NCI-H187 treated with DMSO at 0.1 percent for 48 hours (cell line): Measurements from ENCODE around the gene PRAMEF5.
"Not testable (repeated sequence)": the region's sequence is repeated elsewhere in the genome, so short reads cannot be mapped to it uniquely, and the experiment has no call there.

Experiments used
- DNase-seq: peaks from one replicate; lab custom pipeline; 2025; lab: John Stamatoyannopoulos, UW

The PRAMEF5 gene

GRCh38 chr1:13253898-13254297, at the start of gene PRAMEF5:
Gene PRAMEF5, plus strand, starts transcription at chr1:13254198. Its CDS starts 5,071 bp downstream, at chr1:13259269.
- DNase-seq: not testable (repeated sequence)

- DNase-seq: not testable (repeated sequence)
Measured at GRCh38 chr1:13208712-13209111, 45.3 kb upstream of the PRAMEF5 start.

GRCh38 chr1:13216619-13217018, 37.4 kb upstream of the PRAMEF5 start:
- DNase-seq: not testable (repeated sequence)

DNA sequence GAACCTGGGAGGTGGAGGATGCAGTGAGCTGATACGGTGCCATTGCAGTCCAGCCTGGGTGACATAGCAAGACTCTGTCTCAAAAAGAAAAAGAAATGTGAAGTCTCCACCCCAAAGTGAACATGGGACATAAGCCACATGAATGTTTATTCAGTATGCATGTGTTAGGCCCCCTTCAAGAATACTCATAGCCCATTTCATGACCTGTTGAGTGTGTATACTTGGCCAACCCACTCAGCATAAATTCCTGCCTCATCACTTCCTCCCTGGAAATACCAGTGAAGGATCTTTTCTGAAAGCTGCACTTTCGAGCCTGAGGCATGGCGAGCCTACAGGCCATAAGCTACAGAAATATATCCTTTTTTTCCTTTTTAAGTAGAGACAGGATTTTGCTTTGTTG, 34.8 kb upstream of the PRAMEF5 start:
- DNase-seq: not testable (repeated sequence)

DNA sequence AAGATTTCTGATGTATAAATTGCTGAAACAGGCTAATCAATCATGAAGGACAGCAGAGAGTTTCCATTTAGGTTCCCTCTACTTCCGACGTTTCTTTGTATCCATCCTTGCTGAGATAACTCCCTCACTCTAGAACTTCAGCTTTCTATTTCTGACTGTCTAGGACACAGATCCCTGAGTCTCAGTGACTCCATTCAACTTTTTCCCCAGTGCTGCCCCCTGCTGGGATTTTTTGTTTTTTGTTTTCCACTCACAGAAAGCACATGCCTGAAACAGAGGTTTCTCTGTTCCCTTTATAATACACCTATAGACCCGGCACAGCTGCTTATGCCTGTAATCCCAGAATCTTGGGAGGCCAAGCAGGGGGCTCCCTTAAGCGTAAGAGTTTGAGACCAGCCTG, 31.2 kb upstream of the PRAMEF5 start:
- DNase-seq: not testable (repeated sequence)

- DNase-seq: no peak
Measured at GRCh38 chr1:13224480-13225060, 29.4 kb upstream of the PRAMEF5 start.

DNA sequence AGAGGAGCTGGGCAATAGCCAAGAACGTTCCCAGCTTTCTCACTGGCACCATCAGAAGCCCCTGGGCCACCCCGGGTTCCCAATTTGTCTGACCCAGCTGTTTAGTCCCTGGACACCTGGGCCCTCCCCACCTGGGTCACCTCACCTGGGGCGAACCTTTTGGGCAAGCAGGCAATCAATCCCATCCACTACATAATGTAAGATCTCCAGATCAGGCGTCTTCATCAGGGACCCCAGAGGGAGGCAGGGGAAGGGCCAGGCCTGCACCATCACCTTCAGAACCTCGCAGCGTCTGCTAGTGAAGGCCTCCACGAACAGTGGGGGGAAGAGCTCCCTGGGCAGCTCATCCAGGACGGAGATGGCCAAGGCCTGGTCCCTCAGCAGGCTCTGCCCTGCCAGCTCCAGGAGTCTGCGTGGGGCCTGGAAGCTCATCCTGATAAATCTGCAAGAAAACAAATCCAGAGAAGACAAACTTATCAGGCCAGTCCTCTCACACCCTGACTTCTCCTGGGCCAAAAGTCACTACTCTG, 28.3 kb upstream of the PRAMEF5 start, which contains the start of gene PRAMEF18:
Gene PRAMEF18, minus strand, starts transcription at position 480 of the 530 bp plus-strand sequence. Its CDS starts 48 bp downstream, at position 432.
- not testable (repeated sequence) for DNase-seq

- DNase-seq: not testable (repeated sequence)
Measured at GRCh38 chr1:13227271-13228055, 26.5 kb upstream of the PRAMEF5 start.

DNA sequence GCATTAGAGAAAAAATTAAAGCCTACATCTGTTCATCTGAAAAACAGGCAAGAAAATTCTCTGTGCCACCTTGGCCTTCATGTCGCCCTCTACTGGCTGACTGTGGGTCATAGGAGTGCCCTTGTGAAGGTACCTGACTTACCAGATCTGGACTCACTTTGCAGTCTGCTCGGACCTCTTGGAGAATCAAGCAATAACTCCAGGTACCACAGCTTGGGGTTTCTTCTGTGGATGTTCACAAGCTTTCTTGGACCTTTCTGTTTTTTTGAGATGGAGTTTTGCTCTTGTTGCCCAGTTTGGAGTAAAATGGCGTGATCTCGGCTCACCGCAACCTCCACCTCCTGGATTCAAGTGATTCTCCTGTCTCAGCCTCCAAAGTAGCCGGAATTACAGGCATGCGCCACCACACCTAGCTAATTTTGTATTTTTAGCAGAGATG, 25.6 kb upstream of the PRAMEF5 start:
- DNase-seq: no peak

DNA sequence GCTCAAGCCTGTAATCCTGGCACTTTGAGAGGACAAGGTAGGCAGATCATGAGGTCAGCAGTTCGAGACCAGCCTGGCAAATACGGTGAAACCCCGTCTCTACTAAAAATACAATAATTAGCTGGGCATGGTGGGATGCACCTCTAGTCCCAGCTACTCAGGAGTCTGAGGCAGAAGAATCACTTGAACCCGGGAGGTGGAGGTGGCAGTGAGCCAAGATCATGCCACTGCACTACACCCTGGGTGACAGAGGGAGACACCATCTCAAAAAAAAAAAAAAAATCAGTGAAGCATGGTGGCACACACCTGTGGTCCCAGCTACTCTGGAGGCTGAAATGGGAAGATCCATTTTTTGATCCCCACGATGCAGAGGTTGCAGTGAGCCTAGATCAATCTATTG, 23.9 kb upstream of the PRAMEF5 start:
- not testable (repeated sequence) for DNase-seq

GRCh38 chr1:13230601-13231000, 23.4 kb upstream of the PRAMEF5 start:
- DNase-seq: not testable (repeated sequence)

- not testable (repeated sequence) for DNase-seq
Measured at GRCh38 chr1:13231061-13231750, 22.8 kb upstream of the PRAMEF5 start.

GRCh38 chr1:13232056-13232455, 21.9 kb upstream of the PRAMEF5 start:
- not testable (repeated sequence) for DNase-seq

- DNase-seq: not testable (repeated sequence)
Measured at GRCh38 chr1:13234057-13234456, 19.9 kb upstream of the PRAMEF5 start.

DNA sequence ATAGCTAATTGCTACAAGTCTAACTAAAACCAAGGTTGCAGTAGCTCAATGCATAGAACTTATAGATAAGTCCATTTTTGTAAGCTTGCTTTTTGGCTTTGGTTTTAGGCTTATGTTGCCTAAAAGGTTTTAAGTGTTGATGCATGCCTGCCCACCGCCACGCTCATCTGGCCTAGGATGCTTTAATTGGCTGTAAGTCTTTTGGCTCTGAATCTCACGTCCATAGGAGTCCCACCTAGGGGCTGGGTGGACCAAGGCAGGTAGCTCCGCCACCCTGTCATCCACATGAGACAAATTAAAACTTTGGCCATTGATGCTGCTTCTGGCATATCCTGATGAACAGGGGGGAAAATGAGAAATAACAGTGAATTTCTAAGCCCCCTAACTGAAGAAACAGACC, 16.4 kb upstream of the PRAMEF5 start:
- not testable (repeated sequence) for DNase-seq

GRCh38 chr1:13239633-13240032, 14.4 kb upstream of the PRAMEF5 start:
- DNase-seq: not testable (repeated sequence)

- not testable (repeated sequence) for DNase-seq
Measured at GRCh38 chr1:13243536-13244263, 10.3 kb upstream of the PRAMEF5 start.

- DNase-seq: not testable (repeated sequence)
Measured at GRCh38 chr1:13245841-13246553, 8.0 kb upstream of the PRAMEF5 start.

- DNase-seq: not testable (repeated sequence)
Measured at GRCh38 chr1:13246554-13246871, 7.5 kb upstream of the PRAMEF5 start.

DNA sequence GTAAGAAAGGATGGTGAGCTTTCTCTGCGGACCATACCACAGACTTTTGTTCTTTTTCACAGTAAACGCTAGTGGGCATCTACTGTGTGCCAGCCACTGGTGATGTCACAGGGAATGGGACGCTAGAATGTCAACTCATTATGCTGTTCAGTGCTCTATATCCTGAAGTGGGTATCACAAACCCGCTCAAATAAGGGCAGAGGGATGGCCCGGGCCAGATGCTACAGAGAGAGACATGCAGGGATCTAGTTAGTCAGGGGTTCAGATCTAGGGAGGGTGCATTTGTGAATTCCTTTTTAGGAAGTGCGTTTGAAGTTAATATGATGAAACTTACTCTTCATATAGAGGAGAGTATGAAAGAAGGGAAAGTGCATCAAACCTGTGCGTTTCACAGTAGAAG, 6.9 kb upstream of the PRAMEF5 start:
- not testable (repeated sequence) for DNase-seq

- DNase-seq: not testable (repeated sequence)
Measured at GRCh38 chr1:13265124-13265523, 11.1 kb downstream of the PRAMEF5 start.
